OCI-LY7 (cell line): ENCODE measurements around the gene HSPB9. TPM values are rescaled to one million over a fixed set of nuclear protein-coding genes. Genes with fewer than 3 reads are reported as not detected.

Experiments
- BruUV-seq: library from RNA; stranded (reverse); fragments of 400-500 nt; replicated peaks from 2 replicates; lab custom pipeline; 2021; lab: Mats Ljungman, UMichigan
- CTCF ChIA-PET: fragments of 300-600 bp; sonication (Branson Sonifier 250); formaldehyde crosslinking; loops from one replicate; lab custom pipeline; 2022; ENCODE audit warnings: antibody characterized with exemption; ENCODE audit not compliant: unreplicated experiment; lab: Charles Lee
- POLR2A ChIA-PET: fragments of 300-600 bp; sonication (Branson Sonifier 250); formaldehyde crosslinking; loops from one replicate; lab custom pipeline; 2022; ENCODE audit warnings: antibody characterized with exemption; lab: Charles Lee
- DNase-seq: peaks from one replicate; pipeline ENCODE4 v3.0.0-alpha.2; 2015; ENCODE audit warnings: low spot score
- H2AFZ ChIP-seq: fragments of 200-600 bp; sonication (generic), shearing (Covaris generic); 2 replicates; pipeline ENCODE4 v1.6.1; 2014; ENCODE audit warnings: mild to moderate bottlenecking, antibody characterized with exemption, low read length, moderate library complexity
- H3K27ac ChIP-seq: fragments of 200-600 bp; sonication (generic); 2 replicates; pipeline ENCODE4 v1.5.1; 2014; ENCODE audit warnings: mixed run types, low read depth, mild to moderate bottlenecking, moderate library complexity, low read length, inconsistent platforms; ENCODE audit not compliant: poor library complexity, severe bottlenecking
- H3K36me3 ChIP-seq: fragments of 200-600 bp; sonication (generic); 2 replicates; pipeline ENCODE4 v1.6.1; 2014; ENCODE audit warnings: mild to moderate bottlenecking, antibody characterized with exemption, low read length, moderate library complexity, mixed read lengths; ENCODE audit not compliant: insufficient read depth
- H3K4me1 ChIP-seq: fragments of 200-600 bp; sonication (generic); 2 replicates; pipeline ENCODE4 v1.5.1; 2014; ENCODE audit warnings: mild to moderate bottlenecking, low read length; ENCODE audit not compliant: insufficient read depth, poor library complexity, severe bottlenecking
- H3K4me2 ChIP-seq: fragments of 200-600 bp; sonication (generic); 2 replicates; pipeline ENCODE4 v1.6.1; 2014; ENCODE audit warnings: mild to moderate bottlenecking, low read length
- H3K4me3 ChIP-seq: fragments of 200-600 bp; sonication (generic); 2 replicates; pipeline ENCODE4 v1.5.1; 2014; ENCODE audit warnings: mild to moderate bottlenecking, low read depth, low read length; ENCODE audit not compliant: poor library complexity, severe bottlenecking
- H3K79me2 ChIP-seq: fragments of 200-600 bp; sonication (generic); 2 replicates; pipeline ENCODE4 v1.6.1; 2016; ENCODE audit warnings: low read depth, mild to moderate bottlenecking, low read length, moderate library complexity, mixed read lengths; ENCODE audit not compliant: insufficient read depth
- H3K9me2 ChIP-seq: fragments of 200-600 bp; sonication (generic); 2 replicates; pipeline ENCODE4 v1.6.1; 2016; ENCODE audit warnings: mild to moderate bottlenecking, low read length, mixed read lengths; ENCODE audit not compliant: insufficient read depth
- H3K9me3 ChIP-seq: fragments of 200-600 bp; sonication (generic); 2 replicates; pipeline ENCODE4 v1.6.1; 2014; ENCODE audit warnings: mild to moderate bottlenecking, mixed run types, low read length, mixed read lengths
- H4K20me1 ChIP-seq: fragments of 200-600 bp; sonication (generic); 2 replicates; pipeline ENCODE4 v1.6.1; 2014; ENCODE audit warnings: mild to moderate bottlenecking, antibody characterized with exemption, low read length, moderate library complexity, mixed read lengths; ENCODE audit not compliant: insufficient read depth
- EZH2phosphoT487 ChIP-seq: fragments of 200-600 bp; sonication (generic); IDR thresholded peaks from 2 replicates; pipeline ENCODE4 v1.6.1; 2018; ENCODE audit warnings: low read depth, borderline replicate concordance, mild to moderate bottlenecking, mixed run types, antibody characterized with exemption, low read length, moderate library complexity, mixed read lengths
- intact Hi-C: fragments of 100-400 bp; cut with micrococcal nuclease; formaldehyde crosslinking; loops from one replicate; pipeline ENCODE4 v1.10.0; 2022; ENCODE audit not compliant: unreplicated experiment
- total RNA-seq, 2 experiments: library from RNA; depleted of rRNA in 1 of 2; stranded (reverse); fragments of >200 nt in 1 of 2; shearing (Covaris generic) in 1 of 2; gene quantifications; 2 replicates each; pipeline ENCODE4 v1.2.3, GENCODE V29; 2014 to 2022
- TF ChIP-seq, protein P1 (sequence below): fragments of 200-600 bp; sonication (generic); conservative IDR thresholded peaks from 2 replicates; pipeline ENCODE4 v1.5.1; 2014; ENCODE audit warnings: mild to moderate bottlenecking, antibody characterized with exemption, low read length, moderate library complexity, mixed read lengths

The HSPB9 gene
- total RNA-seq, 2 experiments from 2014 or later = 0.16 TPM; not detected in 1

DNA sequence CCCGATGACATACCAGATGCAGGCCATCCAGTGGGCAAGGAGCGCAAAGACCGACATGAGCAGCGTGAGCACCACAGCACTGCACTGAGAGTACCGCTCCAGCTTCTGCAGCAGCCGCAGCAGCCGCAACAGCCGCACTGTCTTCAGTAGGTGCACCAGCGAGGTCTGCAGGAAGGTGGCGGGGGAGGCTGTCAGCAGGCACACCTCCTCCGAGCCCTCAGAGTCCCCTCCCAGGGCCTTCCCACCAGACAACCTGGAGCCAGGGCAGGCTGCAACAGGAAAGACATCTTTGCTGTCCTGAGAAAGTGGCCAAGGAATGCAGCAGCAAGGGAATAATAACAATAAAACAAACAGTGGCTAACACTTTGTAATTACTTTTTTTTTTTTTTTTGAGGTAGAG, 49.2 kb downstream of the HSPB9 start:
- Histone ChIP-seq H3K27ac (no peak overlapping the region), H2AFZ (no peak overlapping the region), H3K4me1 (no peaks in the 10 kb centered on the region), H3K36me3 (no peaks in the 10 kb centered on the region), H4K20me1 (no peaks in the 10 kb centered on the region), H3K79me2 (no peaks in the 10 kb centered on the region), H3K9me2 (no peaks in the 10 kb centered on the region), H3K4me2 (no peak overlapping the region), H3K9me3 (no peaks in the 10 kb centered on the region), H3K4me3 (no peak overlapping the region)
- DNase-seq = no peak
- BruUV-seq = no TSS peak
- TF ChIP-seq EZH2phosphoT487 = no peak
- TF ChIP-seq, protein P1, sequence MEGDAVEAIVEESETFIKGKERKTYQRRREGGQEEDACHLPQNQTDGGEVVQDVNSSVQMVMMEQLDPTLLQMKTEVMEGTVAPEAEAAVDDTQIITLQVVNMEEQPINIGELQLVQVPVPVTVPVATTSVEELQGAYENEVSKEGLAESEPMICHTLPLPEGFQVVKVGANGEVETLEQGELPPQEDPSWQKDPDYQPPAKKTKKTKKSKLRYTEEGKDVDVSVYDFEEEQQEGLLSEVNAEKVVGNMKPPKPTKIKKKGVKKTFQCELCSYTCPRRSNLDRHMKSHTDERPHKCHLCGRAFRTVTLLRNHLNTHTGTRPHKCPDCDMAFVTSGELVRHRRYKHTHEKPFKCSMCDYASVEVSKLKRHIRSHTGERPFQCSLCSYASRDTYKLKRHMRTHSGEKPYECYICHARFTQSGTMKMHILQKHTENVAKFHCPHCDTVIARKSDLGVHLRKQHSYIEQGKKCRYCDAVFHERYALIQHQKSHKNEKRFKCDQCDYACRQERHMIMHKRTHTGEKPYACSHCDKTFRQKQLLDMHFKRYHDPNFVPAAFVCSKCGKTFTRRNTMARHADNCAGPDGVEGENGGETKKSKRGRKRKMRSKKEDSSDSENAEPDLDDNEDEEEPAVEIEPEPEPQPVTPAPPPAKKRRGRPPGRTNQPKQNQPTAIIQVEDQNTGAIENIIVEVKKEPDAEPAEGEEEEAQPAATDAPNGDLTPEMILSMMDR = no peak
- CTCF ChIA-PET = interaction anchor here (0.6 kb wide), 1 partner anchor 131 kb away, joined by 5 read pairs; no protein-coding TSS in a partner anchor
- POLR2A ChIA-PET = interaction anchor here (0.6 kb wide), 2 partner anchors 102 to 193 kb away, joined by 6 read pairs; no protein-coding TSS in a partner anchor
- intact Hi-C loops = no loop called here

Other genes starting within 250 kb of the HSPB9 start
- 102 and 105 TPM in 2 replicates for gene ACLY, start 203.9 kb upstream of the HSPB9 start, total RNA-seq (2014; rRNA removed; shearing (Covaris generic))
- 203 and 222 TPM in 2 replicates for gene ACLY, start 203.9 kb upstream of the HSPB9 start, total RNA-seq (2022)
- 1.1 and 3.2 TPM in 2 replicates for gene ODAD4, start 192.2 kb upstream of the HSPB9 start, total RNA-seq (2014; rRNA removed; shearing (Covaris generic))
- 1.3 TPM in 2 replicates for gene ODAD4, start 192.2 kb upstream of the HSPB9 start, total RNA-seq (2022)
- 33.8 and 34.1 TPM in 2 replicates for gene CNP, start 156.0 kb upstream of the HSPB9 start, total RNA-seq (2014; rRNA removed; shearing (Covaris generic))
- gene CNP, start 156.0 kb upstream of the HSPB9 start, total RNA-seq (2022) = 43.9 and 50.6 TPM in 2 replicates
- gene DNAJC7, start 105.4 kb upstream of the HSPB9 start, total RNA-seq (2014; rRNA removed; shearing (Covaris generic)) = 76.4 and 87.1 TPM in 2 replicates
- gene DNAJC7, start 105.4 kb upstream of the HSPB9 start, total RNA-seq (2022) = 118 and 124 TPM in 2 replicates
- 34.8 and 40.2 TPM in 2 replicates for gene NKIRAS2, start 102.7 kb upstream of the HSPB9 start, total RNA-seq (2014; rRNA removed; shearing (Covaris generic))
- gene NKIRAS2, start 102.7 kb upstream of the HSPB9 start, total RNA-seq (2022) = 32.8 and 38.1 TPM in 2 replicates
- gene C17orf113, start 72.2 kb upstream of the HSPB9 start, total RNA-seq (2014; rRNA removed; shearing (Covaris generic)) = 0.10 and 0.25 TPM in 2 replicates
- 0.25 TPM in 1 of 2 replicates, not detected in the other for gene C17orf113, start 72.2 kb upstream of the HSPB9 start, total RNA-seq (2022)
- gene ZNF385C, start 24.3 kb upstream of the HSPB9 start, total RNA-seq (2014; rRNA removed; shearing (Covaris generic)) = 0.21 and 0.85 TPM in 2 replicates
- 0.26 and 0.67 TPM in 2 replicates for gene ZNF385C, start 24.3 kb upstream of the HSPB9 start, total RNA-seq (2022)
- gene DHX58, start 10.1 kb upstream of the HSPB9 start, total RNA-seq (2014; rRNA removed; shearing (Covaris generic)) = 7.7 and 10.3 TPM in 2 replicates
- 19.4 and 23.7 TPM in 2 replicates for gene DHX58, start 10.1 kb upstream of the HSPB9 start, total RNA-seq (2022)
- 56.1 and 73.0 TPM in 2 replicates for gene KAT2A, start 1.4 kb upstream of the HSPB9 start, total RNA-seq (2014; rRNA removed; shearing (Covaris generic))
- gene KAT2A, start 1.4 kb upstream of the HSPB9 start, total RNA-seq (2022) = 89.8 and 95.2 TPM in 2 replicates
- 37.3 and 50.1 TPM in 2 replicates for gene RAB5C, start 32.2 kb downstream of the HSPB9 start, total RNA-seq (2014; rRNA removed; shearing (Covaris generic))
- gene RAB5C, start 32.2 kb downstream of the HSPB9 start, total RNA-seq (2022) = 60.6 and 61.2 TPM in 2 replicates
- gene KCNH4, start 58.3 kb downstream of the HSPB9 start, total RNA-seq (2014; rRNA removed; shearing (Covaris generic)) = not detected in 2 replicates
- gene KCNH4, start 58.3 kb downstream of the HSPB9 start, total RNA-seq (2022) = not detected in 2 replicates
- not detected in 2 replicates for gene HCRT, start 62.6 kb downstream of the HSPB9 start, total RNA-seq (2014; rRNA removed; shearing (Covaris generic))
- not detected in 2 replicates for gene HCRT, start 62.6 kb downstream of the HSPB9 start, total RNA-seq (2022)
- gene GHDC, start 71.7 kb downstream of the HSPB9 start, total RNA-seq (2014; rRNA removed; shearing (Covaris generic)) = 30.0 and 30.7 TPM in 2 replicates
- 25.0 and 33.2 TPM in 2 replicates for gene GHDC, start 71.7 kb downstream of the HSPB9 start, total RNA-seq (2022)
- gene STAT5B, start 153.6 kb downstream of the HSPB9 start, total RNA-seq (2014; rRNA removed; shearing (Covaris generic)) = 32.4 and 33.3 TPM in 2 replicates
- 46.7 and 50.5 TPM in 2 replicates for gene STAT5B, start 153.6 kb downstream of the HSPB9 start, total RNA-seq (2022)
- 1.9 and 3.8 TPM in 2 replicates for gene STAT5A, start 165.7 kb downstream of the HSPB9 start, total RNA-seq (2014; rRNA removed; shearing (Covaris generic))
- 7.9 TPM in 2 replicates for gene STAT5A, start 165.7 kb downstream of the HSPB9 start, total RNA-seq (2022)